ENCODE measurements around the gene KIF3B. TPM values are rescaled to one million over a fixed set of nuclear protein-coding genes. Genes with fewer than 3 reads are reported as not detected.

KIF3B gene
- total RNA-seq, 1 donor: 39.4 TPM

Other genes with a start within 250 kb of the KIF3B start
- 0.36 TPM in 1 of 2 replicates, not detected in the other for gene HCK, start 225.4 kb upstream of the KIF3B start, total RNA-seq
- gene TM9SF4, start 167.9 kb upstream of the KIF3B start, total RNA-seq: 46.9 and 48.1 TPM in 2 replicates
- gene PLAGL2, start 69.9 kb upstream of the KIF3B start, total RNA-seq: 2.5 and 2.7 TPM in 2 replicates
- 40.9 and 43.0 TPM in 2 replicates for gene POFUT1, start 69.8 kb upstream of the KIF3B start, total RNA-seq
- 64.2 and 68.8 TPM in 2 replicates for gene ASXL1, start 80.7 kb downstream of the KIF3B start, total RNA-seq